Cardiac ventricle fibroblast (primary cell): ENCODE data around the gene CCDC68. TPM values are rescaled to one million over a fixed set of nuclear protein-coding genes. Genes with fewer than 3 reads are reported as not detected.

Experiments used
- total RNA-seq: library from RNA; depleted of rRNA; stranded (reverse); fragments of >200 nt; gene quantifications from 2 replicates; pipeline ENCODE4 v1.2.3, GENCODE V29; 2015

CCDC68 gene, protein sequence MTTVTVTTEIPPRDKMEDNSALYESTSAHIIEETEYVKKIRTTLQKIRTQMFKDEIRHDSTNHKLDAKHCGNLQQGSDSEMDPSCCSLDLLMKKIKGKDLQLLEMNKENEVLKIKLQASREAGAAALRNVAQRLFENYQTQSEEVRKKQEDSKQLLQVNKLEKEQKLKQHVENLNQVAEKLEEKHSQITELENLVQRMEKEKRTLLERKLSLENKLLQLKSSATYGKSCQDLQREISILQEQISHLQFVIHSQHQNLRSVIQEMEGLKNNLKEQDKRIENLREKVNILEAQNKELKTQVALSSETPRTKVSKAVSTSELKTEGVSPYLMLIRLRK
- total RNA-seq, result 1.5 and 2.4 TPM in 2 replicates

DNA sequence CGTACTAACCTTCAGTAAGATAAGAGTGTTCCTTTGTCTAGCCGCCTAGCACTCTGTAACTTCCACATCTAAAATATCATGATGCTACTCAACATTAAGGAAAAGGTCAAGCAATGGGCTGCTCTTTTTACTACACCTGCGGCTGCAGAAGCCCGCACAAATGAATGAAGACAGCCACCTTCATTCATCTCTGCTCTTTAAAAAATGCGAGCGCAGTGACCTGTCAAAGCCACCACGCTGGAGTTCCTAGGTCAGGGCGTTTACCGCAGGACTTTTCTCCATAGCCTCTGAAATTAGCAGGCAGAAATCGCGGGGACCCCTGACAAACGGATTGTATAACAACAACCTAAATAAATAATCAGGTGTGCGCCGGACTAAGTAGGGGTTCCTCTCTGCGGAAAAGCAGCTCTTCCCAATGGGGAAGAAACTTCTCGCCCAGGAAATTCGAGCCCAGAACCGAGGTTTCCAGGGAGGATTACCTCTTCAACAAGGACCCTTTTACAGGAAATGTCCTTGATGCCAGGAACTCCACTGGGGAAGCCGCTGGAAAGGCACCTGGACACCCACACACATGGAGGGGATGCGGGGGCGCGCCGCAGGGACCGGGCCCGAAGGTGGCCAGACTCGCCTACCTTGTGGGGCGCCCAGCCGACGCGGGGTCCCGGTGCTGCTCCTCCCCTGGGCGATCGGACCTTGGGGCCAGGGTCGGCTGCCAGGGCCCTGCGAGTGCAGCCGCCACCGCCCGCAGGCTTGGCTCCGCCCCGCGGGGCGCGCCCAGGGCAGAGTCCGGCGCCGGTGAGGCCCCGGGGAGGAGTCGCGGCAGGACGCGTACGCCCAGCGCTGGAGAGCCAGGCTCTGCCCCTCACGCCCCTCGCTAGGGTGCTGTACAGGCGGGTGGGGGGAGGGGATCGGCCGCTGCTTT, at the start of gene CCDC68:
CCDC68 (minus strand) TSS at position 758 of the 922 bp plus-strand sequence. CDS start 16,670 bp downstream, outside the sequence.

Other genes starting within 250 kb of the CCDC68 start
- gene RAB27B, start 131.0 kb downstream of the CCDC68 start, total RNA-seq, result 1.1 and 1.5 TPM in 2 replicates